Body of pancreas (tissue), 4 donors: ENCODE data around the gene BTBD9.

Experiments used
- CTCF ChIP-seq, 7 experiments: fragments of 450-650 bp in 4 of 7; fragments of 200-600 bp in 3 of 7; sonication (generic) in 3 of 7; IDR thresholded peaks; one replicate each; pipeline ENCODE4 v1.5.1; 2016 to 2019; ENCODE audit warnings: antibody characterized with exemption in 7 of 7
- POLR2A ChIP-seq, 3 donors: fragments of 450-650 bp; IDR thresholded peaks; one replicate each; pipeline ENCODE4 v1.6.1; 2016; ENCODE audit warnings: antibody characterized with exemption in 3 of 3, mild to moderate bottlenecking in 2 of 3

GRCh38 chr6:38195113-38195635, 444.6 kb downstream of the BTBD9 start:
- TF ChIP-seq CTCF (IDR thresholded peaks at IDR 0.05) (no peak), POLR2A (IDR thresholded peaks at IDR 0.05) (no peak)
